Activated CD4-positive, alpha-beta T cell treated with anti-CD3 and anti-CD28 coated beads for 48 hours (primary cell): ENCODE results near the gene PRF1.

Source experiments
- DNase-seq: peaks from one replicate; pipeline ENCODE4 v3.0.0-alpha.2; 2020

PRF1 gene

DNA sequence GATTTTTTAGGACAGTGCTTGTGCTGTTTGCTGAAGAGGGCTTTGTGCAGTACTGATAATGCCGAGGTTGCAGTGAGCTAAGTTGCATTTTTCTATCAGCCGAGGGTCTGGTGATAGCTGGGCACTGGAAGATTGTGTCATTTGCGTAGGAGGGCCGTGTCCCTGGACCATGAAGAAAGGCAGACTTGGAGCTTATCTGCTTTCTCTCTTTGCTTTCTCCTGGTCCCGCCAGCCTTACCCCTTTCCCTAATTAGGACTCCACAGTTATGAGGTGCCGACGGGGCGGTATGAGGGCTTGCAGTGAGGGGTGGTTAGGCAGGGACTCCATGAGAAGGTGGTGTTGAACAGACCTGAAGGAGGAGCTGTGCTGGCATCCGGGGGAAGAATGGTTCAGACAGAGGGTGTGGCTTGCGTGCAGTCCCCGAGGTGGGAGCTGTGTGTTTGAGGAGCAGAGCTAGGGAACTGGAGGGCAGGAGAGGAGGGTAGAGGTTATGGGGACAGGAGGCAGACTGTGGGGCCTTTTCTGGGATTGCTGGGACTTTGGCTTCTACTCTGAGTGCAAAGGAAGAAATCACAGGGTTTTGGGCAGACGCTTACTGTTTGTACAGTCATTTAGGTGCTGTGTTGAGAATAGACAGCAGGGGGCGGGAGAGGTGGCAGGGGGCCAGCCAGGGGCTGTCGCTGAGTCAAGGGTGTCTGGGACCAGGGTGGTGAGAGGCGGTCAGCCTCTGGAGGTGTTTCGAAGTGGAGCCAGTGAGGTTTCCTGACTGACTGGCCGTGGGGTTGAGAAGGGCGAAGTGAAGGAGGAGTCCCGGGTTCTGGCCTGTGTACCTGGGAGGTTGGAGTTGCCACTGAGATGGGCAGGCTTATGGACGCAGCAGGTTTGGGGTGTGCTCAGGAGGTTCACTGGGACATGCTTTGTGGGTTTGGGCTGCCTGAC lies 43.4 kb downstream of the PRF1 start:
- DNase-seq = peak; percentile 88

DNA sequence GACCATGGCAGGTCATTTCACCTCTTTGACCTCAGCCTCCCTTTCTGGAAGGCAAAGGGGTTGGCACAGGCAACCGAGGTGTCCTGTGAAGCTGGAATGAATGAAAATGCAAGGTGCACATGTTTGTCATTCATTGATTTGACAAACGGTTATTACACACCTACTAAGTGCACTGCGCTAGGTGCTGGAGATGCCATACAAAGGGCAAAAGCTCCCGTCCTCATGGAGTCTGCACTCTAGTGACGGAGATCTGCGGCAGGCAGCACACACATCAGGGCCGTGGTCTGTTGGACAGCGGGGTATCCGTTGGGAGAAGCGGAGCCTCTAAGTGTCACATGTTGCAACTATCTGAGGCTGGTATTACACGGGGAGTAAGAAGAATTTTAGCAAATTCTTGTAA lies 44.2 kb downstream of the PRF1 start:
- no peak for DNase-seq

DNA sequence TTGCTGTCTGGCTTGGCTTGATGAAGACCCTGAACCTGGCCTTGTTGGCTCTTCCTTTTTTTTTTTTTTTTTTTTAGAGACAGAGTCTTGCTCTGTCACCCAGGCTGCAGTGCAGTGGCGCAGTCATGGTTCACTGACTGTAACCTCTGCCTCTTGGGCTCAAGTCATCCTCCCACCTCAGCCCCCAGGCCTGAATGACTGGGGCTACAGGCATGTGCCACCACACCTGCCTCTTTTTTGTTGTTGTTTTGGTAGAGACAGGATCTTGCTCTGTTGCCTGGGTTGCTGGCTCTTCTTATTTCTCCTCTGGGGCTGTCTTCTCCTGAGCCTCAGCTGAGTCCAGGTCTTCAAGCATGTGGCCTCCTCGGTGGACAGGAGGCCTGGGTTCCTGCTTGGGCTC lies 44.7 kb downstream of the PRF1 start:
- no peak for DNase-seq

DNA sequence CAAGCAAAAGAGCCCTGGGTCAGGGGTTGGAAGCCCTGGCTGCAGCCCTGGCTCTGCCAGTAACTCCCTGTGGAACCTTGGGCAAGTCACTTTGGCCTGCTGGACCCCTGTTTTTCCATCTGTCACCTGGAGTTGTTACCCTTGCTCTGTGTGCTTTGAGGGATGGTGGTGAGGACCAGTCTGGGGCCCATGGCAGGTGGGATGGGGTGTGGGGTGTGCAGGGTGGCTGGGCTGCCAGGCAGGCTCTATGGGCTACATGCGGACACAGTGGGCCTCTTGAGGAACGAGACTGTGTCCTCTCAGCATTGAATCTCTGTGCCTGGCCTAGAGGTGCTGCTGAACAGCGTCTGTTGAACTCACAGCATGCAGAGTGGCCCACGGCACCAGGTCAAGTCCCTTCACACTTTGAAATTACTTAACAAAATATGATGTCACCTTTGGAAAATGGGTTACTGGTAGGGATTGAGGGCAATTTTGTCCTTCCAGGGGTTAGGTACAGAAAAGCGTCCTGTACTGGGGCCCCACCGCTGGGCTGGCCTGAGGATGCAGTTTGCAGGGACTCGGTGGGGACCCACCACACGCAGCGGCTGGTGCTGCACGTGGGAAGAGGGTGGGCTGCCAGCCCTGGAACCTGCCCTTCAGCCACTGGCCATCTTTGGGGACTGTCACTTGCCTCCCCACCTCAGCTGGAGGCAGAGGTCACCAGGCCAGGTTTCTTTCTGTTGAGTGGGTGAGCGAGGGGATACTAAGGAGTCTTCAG lies 45.3 kb downstream of the PRF1 start:
- DNase-seq = no peak

DNA sequence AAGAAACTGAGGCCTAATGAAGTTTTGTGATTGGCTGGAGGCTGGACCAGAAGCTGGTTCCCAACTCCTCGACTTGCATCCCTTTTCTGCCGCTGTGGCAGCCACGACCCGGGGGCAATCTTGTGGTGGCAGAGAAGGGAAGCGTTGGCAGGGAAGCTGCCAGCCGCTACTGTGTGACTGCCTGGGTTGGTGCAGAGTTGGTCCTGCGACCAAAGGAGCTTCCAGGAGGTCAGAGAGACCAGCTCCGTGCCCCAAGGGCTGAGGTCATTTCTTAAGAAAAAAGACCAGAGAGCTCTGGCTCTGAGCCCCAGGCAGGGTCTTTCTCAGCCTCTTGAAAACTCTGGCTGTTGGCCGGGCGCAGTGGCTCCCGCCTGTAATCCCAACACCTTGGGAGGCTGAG lies 47.2 kb downstream of the PRF1 start:
- no peak for DNase-seq

DNA sequence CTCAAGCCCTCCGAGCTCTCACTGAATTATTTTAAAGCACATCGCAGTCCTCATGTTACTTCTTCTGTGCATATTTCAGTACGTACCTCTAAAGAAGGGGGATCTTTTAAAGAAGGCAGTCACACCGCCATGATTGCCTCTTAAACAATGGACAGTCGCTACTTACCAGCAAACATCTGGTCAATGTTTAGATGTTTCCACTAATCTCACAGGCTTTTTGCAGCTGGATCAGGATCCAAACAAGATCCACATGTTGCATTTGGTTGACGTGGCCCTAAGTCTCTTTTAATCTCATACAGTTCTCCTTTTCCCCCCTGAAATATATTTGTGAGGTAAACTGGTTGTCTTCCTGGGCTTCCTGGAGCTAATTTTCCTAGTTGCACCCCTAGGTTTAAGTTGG lies 50.0 kb downstream of the PRF1 start:
- DNase-seq = no peak

DNA sequence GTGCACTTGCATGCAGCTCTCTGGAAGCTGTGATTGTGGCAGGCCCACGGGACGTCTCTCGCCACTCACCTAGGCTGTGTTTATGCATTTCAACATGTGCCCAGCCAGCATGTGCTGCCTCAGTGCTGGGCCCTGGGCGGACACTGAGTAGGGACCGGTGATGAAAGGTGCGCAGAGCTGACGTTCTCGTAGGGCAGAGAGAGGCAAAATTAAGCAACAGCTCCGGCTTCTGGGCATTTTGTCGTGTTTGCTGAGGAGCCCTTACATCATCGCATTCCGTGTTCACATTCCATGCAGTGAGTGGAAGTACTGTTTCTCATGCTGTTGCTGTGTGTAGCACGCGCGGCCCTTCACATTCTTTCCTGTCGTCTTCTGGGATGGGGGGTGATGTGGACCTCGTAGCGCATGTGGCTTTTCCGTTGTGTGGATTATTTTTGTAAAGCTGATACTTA lies 50.5 kb downstream of the PRF1 start:
- DNase-seq = no peak

DNA sequence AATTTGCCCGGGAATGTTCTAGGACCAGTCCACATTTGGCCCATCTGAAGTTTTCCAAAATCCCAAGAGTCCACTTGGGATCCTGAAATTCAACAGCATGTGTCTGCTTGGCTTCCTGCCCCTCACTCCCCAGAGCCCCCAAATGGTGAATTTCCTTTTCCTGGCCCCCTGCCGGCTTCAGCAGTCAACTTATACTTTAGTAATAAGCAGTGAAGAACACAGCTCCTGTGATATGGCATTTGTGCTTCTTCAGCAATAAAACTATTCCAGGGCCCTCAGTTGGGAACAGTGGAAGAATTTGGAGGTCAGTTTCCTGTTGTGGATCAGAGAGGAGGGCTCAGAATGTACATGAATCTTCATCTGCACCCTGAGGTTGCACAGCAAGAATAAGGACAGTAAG lies 51.1 kb downstream of the PRF1 start:
- DNase-seq = no peak

DNA sequence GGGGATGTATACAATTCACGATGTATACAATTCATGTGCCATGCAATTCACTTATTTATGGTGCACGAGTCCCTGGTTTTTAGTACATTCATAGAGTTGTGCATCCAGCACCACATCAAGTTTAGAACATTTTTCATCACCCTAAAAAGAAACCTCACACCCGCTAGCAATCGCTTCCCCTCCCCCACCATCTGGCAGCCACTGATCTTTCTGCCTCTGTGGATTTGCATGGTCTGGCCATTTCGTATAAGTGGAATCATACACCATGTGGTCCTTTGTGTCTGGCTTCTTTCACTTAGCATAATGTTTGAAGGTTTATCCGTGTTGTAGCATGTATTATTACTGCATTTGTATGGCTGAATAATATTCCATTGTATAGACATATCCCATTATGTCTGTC lies 52.1 kb downstream of the PRF1 start:
- no peak for DNase-seq

DNA sequence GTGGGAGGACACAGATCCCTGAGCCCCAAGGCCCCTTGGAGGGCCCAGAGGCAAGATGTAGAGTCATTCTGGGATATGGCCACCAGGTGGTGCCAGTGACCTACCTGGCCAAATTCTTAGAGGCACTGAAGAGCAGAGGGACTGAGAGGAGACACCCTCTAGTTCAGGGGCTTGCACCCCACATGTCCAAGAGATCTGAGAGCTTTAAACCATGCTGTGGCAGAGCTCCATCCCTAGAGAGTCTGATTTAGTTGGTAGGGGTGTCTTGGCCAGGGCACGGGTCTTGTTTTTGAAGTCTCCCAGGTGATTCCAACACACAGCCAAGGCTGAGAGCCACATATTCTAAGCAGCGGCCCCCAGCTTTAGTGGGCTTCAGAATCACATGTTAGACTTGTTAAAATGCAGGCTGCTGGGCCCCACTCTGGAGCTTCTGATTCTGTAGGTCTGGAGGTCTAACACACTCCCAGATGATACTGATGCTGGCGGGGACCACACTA lies 52.5 kb downstream of the PRF1 start:
- peak; percentile 82 for DNase-seq

DNA sequence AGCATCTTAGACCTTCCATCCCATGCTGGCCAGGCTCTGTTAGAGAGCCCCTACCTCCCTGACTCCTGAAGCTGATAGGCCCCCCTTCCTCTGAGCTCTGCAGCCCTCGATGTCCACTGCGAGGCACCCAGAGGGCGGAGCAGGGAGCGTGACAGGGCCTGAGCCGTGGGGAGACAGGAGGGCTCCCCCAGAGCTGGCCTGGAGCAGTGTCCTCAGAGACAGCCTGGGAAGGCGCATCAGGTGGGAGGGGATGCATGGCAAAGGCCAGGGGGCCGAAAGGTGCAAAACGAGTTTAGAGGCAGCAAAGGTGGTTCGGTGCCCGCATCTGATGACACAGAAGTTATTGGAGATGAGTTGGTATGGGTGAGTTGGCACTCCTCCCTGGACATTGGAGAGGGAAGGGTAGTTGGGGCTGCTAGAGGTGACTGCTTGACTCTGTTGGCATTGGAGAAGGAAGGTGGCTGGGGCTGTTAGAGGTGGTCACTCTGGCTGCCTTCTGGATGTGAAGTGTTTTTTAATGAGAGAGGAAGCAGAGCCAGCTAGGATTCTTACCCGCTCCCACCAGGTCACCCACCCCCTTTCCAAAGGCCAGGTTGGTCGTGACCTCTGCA lies 53.1 kb downstream of the PRF1 start:
- no peak for DNase-seq
